Suprapubic skin (tissue), 4 donors: Measurements from ENCODE around the gene AURKA.

Source experiments
- POLR2A ChIP-seq, 2 donors: fragments of 450-650 bp; IDR thresholded peaks; one replicate each; pipeline ENCODE4 v1.6.1; 2017; ENCODE audit warnings: antibody characterized with exemption in 2 of 2, mild to moderate bottlenecking in 2 of 2, moderate library complexity in 2 of 2
- POLR2AphosphoS5 ChIP-seq, 3 donors: sonication (generic); formaldehyde crosslinking; IDR thresholded peaks; one replicate each; pipeline ENCODE4 v1.6.1; 2017; ENCODE audit warnings: antibody characterized with exemption in 3 of 3
- TF ChIP-seq, protein P1 (sequence below), 2 donors: fragments of 200-600 bp in 1 of 2; fragments of 450-650 bp in 1 of 2; sonication (generic) in 1 of 2; IDR thresholded peaks; one replicate each; pipeline ENCODE4 v1.5.1; 2016 to 2019; ENCODE audit warnings: antibody characterized with exemption in 2 of 2, mild to moderate bottlenecking in 1 of 2, moderate library complexity in 1 of 2

DNA sequence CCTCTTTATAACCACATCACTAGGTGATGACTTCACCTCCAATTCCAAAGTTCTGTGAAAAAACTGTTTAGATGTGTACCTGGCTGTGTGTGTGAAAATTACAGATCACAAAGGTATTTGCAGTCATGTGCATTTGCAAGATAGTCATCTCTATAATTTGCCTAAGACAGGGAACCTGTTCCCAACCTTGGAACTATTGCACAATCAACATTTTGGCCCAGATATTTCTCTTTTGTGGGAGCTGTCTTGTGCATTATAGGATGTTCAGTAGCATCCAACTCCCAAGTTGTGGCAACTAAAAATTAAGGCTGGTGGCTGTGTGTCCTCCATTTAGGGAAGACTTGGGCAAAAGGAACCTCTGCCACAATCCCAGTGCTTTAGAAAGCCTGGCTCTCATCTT, 67.2 kb downstream of the AURKA start:
- TF ChIP-seq, protein P1, sequence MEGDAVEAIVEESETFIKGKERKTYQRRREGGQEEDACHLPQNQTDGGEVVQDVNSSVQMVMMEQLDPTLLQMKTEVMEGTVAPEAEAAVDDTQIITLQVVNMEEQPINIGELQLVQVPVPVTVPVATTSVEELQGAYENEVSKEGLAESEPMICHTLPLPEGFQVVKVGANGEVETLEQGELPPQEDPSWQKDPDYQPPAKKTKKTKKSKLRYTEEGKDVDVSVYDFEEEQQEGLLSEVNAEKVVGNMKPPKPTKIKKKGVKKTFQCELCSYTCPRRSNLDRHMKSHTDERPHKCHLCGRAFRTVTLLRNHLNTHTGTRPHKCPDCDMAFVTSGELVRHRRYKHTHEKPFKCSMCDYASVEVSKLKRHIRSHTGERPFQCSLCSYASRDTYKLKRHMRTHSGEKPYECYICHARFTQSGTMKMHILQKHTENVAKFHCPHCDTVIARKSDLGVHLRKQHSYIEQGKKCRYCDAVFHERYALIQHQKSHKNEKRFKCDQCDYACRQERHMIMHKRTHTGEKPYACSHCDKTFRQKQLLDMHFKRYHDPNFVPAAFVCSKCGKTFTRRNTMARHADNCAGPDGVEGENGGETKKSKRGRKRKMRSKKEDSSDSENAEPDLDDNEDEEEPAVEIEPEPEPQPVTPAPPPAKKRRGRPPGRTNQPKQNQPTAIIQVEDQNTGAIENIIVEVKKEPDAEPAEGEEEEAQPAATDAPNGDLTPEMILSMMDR (IDR thresholded peaks at IDR 0.05), result no peak
- no peak for TF ChIP-seq POLR2A (IDR thresholded peaks at IDR 0.05)
- no peak for TF ChIP-seq POLR2AphosphoS5 (IDR thresholded peaks at IDR 0.05)
